ENCODE measurements around the gene PIGT. TPM values are rescaled to one million over a fixed set of nuclear protein-coding genes. Genes with fewer than 3 reads are reported as not detected.

PIGT gene
- total RNA-seq, 1 donor from 2014 or later = 14.7 TPM

DNA sequence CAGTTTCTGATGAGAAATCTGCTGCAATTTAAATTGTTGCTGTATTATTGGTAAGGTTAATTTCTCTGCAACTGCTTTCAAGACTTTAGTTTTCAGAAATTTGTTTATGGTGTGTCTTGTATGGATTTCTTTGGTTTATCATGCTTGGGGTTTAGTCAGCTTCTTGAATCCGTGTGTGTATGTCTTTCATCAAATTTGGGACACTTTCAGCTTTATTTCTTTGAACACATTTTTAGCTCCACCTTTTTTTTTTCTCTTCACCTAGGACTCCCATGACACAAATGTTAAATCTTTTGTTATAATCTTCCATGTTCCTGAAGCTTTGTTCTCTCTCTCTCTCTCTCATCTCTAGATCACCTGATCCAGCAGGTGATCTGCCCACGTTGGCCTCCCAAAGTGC lies 24.4 kb upstream of the PIGT start:
- DNase-seq (ENCODE audit: low read depth) (no peak), FAIRE-seq (no peak)
- Histone ChIP-seq H3K36me3 (ENCODE audit: control insufficient read depth, insufficient read depth, low read length) (no peaks in the 10 kb centered on the region), H3K4me3 (ENCODE audit: low read depth, low read length) (no peak overlapping the region), H3K27me3 (ENCODE audit: control insufficient read depth, insufficient read depth, low read length) (no peaks in the 10 kb centered on the region)
- TF ChIP-seq, protein P1, sequence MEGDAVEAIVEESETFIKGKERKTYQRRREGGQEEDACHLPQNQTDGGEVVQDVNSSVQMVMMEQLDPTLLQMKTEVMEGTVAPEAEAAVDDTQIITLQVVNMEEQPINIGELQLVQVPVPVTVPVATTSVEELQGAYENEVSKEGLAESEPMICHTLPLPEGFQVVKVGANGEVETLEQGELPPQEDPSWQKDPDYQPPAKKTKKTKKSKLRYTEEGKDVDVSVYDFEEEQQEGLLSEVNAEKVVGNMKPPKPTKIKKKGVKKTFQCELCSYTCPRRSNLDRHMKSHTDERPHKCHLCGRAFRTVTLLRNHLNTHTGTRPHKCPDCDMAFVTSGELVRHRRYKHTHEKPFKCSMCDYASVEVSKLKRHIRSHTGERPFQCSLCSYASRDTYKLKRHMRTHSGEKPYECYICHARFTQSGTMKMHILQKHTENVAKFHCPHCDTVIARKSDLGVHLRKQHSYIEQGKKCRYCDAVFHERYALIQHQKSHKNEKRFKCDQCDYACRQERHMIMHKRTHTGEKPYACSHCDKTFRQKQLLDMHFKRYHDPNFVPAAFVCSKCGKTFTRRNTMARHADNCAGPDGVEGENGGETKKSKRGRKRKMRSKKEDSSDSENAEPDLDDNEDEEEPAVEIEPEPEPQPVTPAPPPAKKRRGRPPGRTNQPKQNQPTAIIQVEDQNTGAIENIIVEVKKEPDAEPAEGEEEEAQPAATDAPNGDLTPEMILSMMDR (IDR thresholded peaks at IDR 0.05; ENCODE audit: insufficient read depth, low read length, severe bottlenecking) = no peak

DNA sequence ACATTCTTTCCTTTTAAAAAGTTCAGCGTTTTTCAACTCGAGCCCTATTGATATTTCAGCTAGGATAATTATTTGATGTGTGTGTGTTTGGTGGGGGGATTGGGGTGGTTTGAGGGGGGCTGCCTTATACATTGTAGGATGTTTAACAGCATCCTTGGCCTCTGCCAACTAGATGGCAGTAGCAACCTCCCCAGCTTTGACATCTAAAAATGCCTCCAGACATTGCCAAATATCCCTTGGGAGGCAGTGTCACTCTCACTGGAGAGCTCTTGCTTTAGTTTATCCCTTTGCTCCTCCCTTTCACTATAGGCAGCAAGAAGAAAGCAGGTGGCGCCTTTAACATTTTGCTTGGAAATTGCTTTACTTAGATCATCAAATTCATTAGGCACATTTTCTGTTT lies 23.2 kb upstream of the PIGT start:
- Histone ChIP-seq H3K27me3 (ENCODE audit: control insufficient read depth, insufficient read depth, low read length) (no peaks in the 10 kb centered on the region), H3K36me3 (ENCODE audit: control insufficient read depth, insufficient read depth, low read length) (no peaks in the 10 kb centered on the region), H3K4me3 (ENCODE audit: low read depth, low read length) (no peak overlapping the region)
- FAIRE-seq = no peak
- DNase-seq (ENCODE audit: low read depth) = no peak
- TF ChIP-seq, protein P1 (IDR thresholded peaks at IDR 0.05; ENCODE audit: insufficient read depth, low read length, severe bottlenecking) = peak; percentile 28

GRCh38 chr20:45394221-45395113 lies 21.5 kb upstream of the PIGT start:
- no peak overlapping the region for H3K4me3 ChIP-seq (ENCODE audit: low read depth, low read length)
- H3K27me3 ChIP-seq (ENCODE audit: control insufficient read depth, insufficient read depth, low read length) = no peaks in the 10 kb centered on the region
- no peak for DNase-seq (ENCODE audit: low read depth)
- no peaks in the 10 kb centered on the region for H3K36me3 ChIP-seq (ENCODE audit: control insufficient read depth, insufficient read depth, low read length)
- TF ChIP-seq, protein P1 (IDR thresholded peaks at IDR 0.05; ENCODE audit: insufficient read depth, low read length, severe bottlenecking) = no peak
- peak; percentile 47 for FAIRE-seq

DNA sequence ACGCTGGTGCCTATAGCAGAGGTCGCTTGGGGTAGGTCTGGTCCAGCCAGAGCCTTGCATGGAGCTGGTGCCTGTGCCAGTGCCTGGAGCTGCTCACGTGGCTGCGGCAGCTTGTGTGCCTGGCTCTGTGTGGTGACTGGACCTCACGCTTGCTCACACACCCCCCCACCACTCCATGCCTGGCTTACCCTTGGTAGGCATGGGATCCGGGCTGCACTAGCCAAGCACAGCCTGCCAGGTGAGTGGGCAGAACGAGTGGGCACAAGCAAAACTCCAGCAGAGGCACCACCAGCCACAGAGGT lies 20.9 kb upstream of the PIGT start:
- no peak for FAIRE-seq
- H3K27me3 ChIP-seq (ENCODE audit: control insufficient read depth, insufficient read depth, low read length) = no peaks in the 10 kb centered on the region
- H3K4me3 ChIP-seq (ENCODE audit: low read depth, low read length) = no peak overlapping the region
- TF ChIP-seq, protein P1 (IDR thresholded peaks at IDR 0.05; ENCODE audit: insufficient read depth, low read length, severe bottlenecking) = no peak
- H3K36me3 ChIP-seq (ENCODE audit: control insufficient read depth, insufficient read depth, low read length) = no peaks in the 10 kb centered on the region
- no peak for DNase-seq (ENCODE audit: low read depth)

- TF ChIP-seq, protein P1 (IDR thresholded peaks at IDR 0.05; ENCODE audit: insufficient read depth, low read length, severe bottlenecking) = no peak
Measured at GRCh38 chr20:45399018-45399417, 16.9 kb upstream of the PIGT start.

More at GRCh38 chr20:45399018-45399417, 16.9 kb upstream of the PIGT start:
- H3K27me3 ChIP-seq (ENCODE audit: control insufficient read depth, insufficient read depth, low read length) = no peaks in the 10 kb centered on the region
- no peak overlapping the region for H3K4me3 ChIP-seq (ENCODE audit: low read depth, low read length)
- DNase-seq (ENCODE audit: low read depth) (no peak), FAIRE-seq (no peak)
- no peaks in the 10 kb centered on the region for H3K36me3 ChIP-seq (ENCODE audit: control insufficient read depth, insufficient read depth, low read length)

Measured in bronchial epithelial cell (primary cell).